ENCODE results near the gene PPP1R9A. TPM values are rescaled to one million over a fixed set of nuclear protein-coding genes. Genes with fewer than 3 reads are reported as not detected.

PPP1R9A gene
- total RNA-seq, 4 donors from 2014 or later = 5.9 to 38.2 (median 13.7) TPM

- Histone ChIP-seq H3K4me3 (no peak overlapping the region), H3K27me3 (no peaks in the 10 kb centered on the region), H3K4me1 (peaks cover 0 to 6% of the 10 kb centered on the region in 2 donors), H3K27ac (no peak overlapping the region), H3K36me3 (no peaks in the 10 kb centered on the region), H3K9me3 (no peaks in the 10 kb centered on the region)
- intact Hi-C loops (cut with DNase I; ENCODE audit: low total_unique reads) = no loop called here
- DNase-seq = no peak
- no peak for ATAC-seq
- no peak for TF ChIP-seq POLR2A (IDR thresholded peaks at IDR 0.05)
- TF ChIP-seq, protein P1, sequence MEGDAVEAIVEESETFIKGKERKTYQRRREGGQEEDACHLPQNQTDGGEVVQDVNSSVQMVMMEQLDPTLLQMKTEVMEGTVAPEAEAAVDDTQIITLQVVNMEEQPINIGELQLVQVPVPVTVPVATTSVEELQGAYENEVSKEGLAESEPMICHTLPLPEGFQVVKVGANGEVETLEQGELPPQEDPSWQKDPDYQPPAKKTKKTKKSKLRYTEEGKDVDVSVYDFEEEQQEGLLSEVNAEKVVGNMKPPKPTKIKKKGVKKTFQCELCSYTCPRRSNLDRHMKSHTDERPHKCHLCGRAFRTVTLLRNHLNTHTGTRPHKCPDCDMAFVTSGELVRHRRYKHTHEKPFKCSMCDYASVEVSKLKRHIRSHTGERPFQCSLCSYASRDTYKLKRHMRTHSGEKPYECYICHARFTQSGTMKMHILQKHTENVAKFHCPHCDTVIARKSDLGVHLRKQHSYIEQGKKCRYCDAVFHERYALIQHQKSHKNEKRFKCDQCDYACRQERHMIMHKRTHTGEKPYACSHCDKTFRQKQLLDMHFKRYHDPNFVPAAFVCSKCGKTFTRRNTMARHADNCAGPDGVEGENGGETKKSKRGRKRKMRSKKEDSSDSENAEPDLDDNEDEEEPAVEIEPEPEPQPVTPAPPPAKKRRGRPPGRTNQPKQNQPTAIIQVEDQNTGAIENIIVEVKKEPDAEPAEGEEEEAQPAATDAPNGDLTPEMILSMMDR (IDR thresholded peaks at IDR 0.05 in 4 of 5, conservative IDR thresholded peaks at IDR 0.05 in 1 of 5) = no peak
- in situ Hi-C loops (cut with MboI; ENCODE audit: low sequenced_read_pairs in 4 of 4) = no loop called here
Observed at GRCh38 chr7:94941844-94942632, 34.6 kb downstream of the PPP1R9A start.

GRCh38 chr7:94943134-94943533, 35.7 kb downstream of the PPP1R9A start:
- no peak overlapping the region for H3K4me3 ChIP-seq
- intact Hi-C loops (cut with DNase I; ENCODE audit: low total_unique reads) = no loop called here
- DNase-seq = no peak
- no peaks in the 10 kb centered on the region for H3K27me3 ChIP-seq
- in situ Hi-C loops (cut with MboI; ENCODE audit: low sequenced_read_pairs in 4 of 4) = no loop called here
- no peaks in the 10 kb centered on the region for H3K4me1 ChIP-seq
- ATAC-seq = no peak
- TF ChIP-seq, protein P1 (IDR thresholded peaks at IDR 0.05 in 4 of 5, conservative IDR thresholded peaks at IDR 0.05 in 1 of 5) = no peak
- TF ChIP-seq POLR2A (IDR thresholded peaks at IDR 0.05) = no peak
- H3K27ac ChIP-seq = no peak overlapping the region
- H3K9me3 ChIP-seq = no peaks in the 10 kb centered on the region
- H3K36me3 ChIP-seq = no peaks in the 10 kb centered on the region

GRCh38 chr7:94949532-94949931, 42.1 kb downstream of the PPP1R9A start:
- in situ Hi-C loops (cut with MboI; ENCODE audit: low sequenced_read_pairs in 4 of 4) (no loop called here), intact Hi-C loops (cut with DNase I; ENCODE audit: low total_unique reads) (no loop called here)
- H3K4me1 ChIP-seq = no peaks in the 10 kb centered on the region

DNA sequence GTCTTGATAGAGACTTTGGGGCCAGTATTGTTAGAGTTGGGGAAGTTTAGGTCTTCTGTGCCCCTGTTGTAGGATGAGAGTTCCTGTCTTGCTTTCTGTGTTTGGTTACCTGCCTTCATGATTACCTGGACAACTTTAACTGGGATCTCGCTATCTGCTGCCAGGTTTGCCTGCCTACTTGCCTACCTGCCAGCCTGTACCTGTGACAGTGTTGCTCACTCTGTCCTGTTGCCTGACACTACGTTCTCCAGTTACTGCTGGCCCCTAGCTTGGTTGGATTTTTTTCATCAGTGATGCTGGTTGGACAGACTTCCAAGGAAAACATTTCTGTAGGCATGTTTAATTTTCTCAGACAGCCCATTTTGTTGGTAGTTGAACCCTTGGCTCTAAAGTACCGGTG, 48.4 kb downstream of the PPP1R9A start:
- ATAC-seq = no peak

More at GRCh38 chr7:94949532-94949931, 42.1 kb downstream of the PPP1R9A start:
- Histone ChIP-seq H3K27me3 (no peaks in the 10 kb centered on the region), H3K27ac (no peak overlapping the region), H3K4me3 (no peak overlapping the region), H3K9me3 (no peaks in the 10 kb centered on the region), H3K36me3 (no peaks in the 10 kb centered on the region)
- no peak for TF ChIP-seq POLR2A (IDR thresholded peaks at IDR 0.05)
- no peak for ATAC-seq
- DNase-seq = no peak

GRCh38 chr7:94957061-94957460, 49.7 kb downstream of the PPP1R9A start:
- Histone ChIP-seq H3K4me3 (no peak overlapping the region), H3K27ac (no peak overlapping the region), H3K9me3 (no peaks in the 10 kb centered on the region), H3K27me3 (no peaks in the 10 kb centered on the region), H3K36me3 (no peaks in the 10 kb centered on the region), H3K4me1 (peaks cover 0 to 19% of the 10 kb centered on the region in 2 donors)
- intact Hi-C loops (cut with DNase I; ENCODE audit: low total_unique reads) = no loop called here
- ATAC-seq = no peak
- no peak for DNase-seq
- no peak for TF ChIP-seq POLR2A (IDR thresholded peaks at IDR 0.05)
- TF ChIP-seq, protein P1 (IDR thresholded peaks at IDR 0.05 in 4 of 5, conservative IDR thresholded peaks at IDR 0.05 in 1 of 5) = no peak
- in situ Hi-C loops (cut with MboI; ENCODE audit: low sequenced_read_pairs in 4 of 4) = no loop called here

More for the DNA sequence above, 48.4 kb downstream of the PPP1R9A start:
- Histone ChIP-seq H3K4me1 (peaks cover 0 to 10% of the 10 kb centered on the region in 2 donors), H3K27ac (no peak overlapping the region), H3K27me3 (no peaks in the 10 kb centered on the region), H3K36me3 (no peaks in the 10 kb centered on the region), H3K9me3 (no peaks in the 10 kb centered on the region), H3K4me3 (no peak overlapping the region)
- in situ Hi-C loops (cut with MboI; ENCODE audit: low sequenced_read_pairs in 4 of 4) (no loop called here), intact Hi-C loops (cut with DNase I; ENCODE audit: low total_unique reads) (no loop called here)
- TF ChIP-seq, protein P1 (IDR thresholded peaks at IDR 0.05 in 4 of 5, conservative IDR thresholded peaks at IDR 0.05 in 1 of 5) = no peak
- TF ChIP-seq POLR2A (IDR thresholded peaks at IDR 0.05) = no peak
- no peak for DNase-seq
